HG02763 (cell line): ENCODE results near the gene DPYSL4.

Experiments
- ATAC-seq: cut with Tn5 transposase; IDR thresholded peaks from one replicate; pipeline ENCODE4 v1.9.1; 2021; ENCODE audit warnings: mild to moderate bottlenecking, moderate library complexity; ENCODE audit not compliant: unreplicated experiment

The DPYSL4 gene

DNA sequence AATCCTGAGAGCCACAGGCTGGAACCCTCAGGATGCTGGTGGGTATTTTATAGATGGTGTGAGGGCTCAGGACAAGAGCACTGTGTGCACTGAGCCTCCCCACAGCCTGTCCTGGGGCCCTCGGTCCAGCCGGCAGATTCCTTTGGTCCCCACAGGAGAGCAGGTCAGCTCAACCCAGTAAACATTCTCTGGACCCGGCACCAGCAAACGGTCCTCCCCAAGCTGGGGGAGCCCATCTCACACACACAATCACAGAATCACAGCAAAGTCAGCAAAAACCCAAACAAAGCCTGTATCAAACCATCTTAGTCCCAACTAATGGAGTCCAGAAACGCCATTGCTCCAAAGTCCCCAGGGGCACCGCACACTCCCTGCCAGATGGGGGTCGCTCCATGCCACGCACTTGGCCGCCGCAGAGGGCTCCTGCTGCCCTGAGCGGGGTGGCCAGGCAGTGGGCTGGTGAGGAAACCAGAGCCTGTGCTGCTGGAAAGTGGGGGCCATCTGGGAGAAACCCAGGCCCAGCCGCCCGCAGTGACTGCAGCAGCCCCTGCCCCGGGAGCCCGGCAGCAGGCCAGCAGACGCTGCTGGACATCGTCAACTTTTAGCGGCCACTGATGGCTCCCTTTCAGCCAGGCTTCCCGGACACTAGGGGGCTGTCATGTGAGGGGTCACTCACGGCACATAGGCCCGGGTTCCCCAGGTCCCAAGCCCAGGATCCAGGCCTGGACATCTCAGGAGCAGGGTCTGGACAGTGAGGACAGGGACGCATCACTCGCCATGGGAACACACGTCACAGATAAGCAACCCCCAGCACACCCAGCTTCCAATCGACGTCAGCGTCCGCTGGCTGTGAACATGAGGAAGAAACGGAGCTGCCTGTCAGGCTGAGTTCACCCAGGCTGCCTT, 52.6 kb downstream of the DPYSL4 start:
- ATAC-seq = no peak

- ATAC-seq = no peak
Observed at GRCh38 chr10:132240156-132240555, 53.4 kb downstream of the DPYSL4 start.

- ATAC-seq = no peak
Observed at GRCh38 chr10:132240581-132240980, 53.8 kb downstream of the DPYSL4 start.

DNA sequence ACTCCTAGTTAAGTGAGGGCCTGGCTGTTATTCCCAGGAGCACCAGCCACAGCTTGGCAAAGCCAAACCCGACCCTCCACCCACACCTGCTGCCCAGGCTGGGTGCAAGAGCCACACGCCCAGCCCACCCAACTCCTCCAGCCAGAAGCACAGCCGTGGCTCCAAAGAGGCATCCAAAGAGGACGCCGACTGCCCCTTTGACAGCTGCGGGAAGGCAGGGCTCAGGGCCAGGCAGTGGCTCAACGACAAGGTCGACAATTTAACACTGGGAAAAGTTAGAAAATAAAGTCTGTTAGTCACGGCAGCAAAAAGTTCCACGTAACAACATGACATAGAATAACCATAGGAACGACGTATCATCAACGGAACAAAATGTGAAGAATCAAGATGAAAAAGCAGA, 54.3 kb downstream of the DPYSL4 start:
- ATAC-seq = no peak

DNA sequence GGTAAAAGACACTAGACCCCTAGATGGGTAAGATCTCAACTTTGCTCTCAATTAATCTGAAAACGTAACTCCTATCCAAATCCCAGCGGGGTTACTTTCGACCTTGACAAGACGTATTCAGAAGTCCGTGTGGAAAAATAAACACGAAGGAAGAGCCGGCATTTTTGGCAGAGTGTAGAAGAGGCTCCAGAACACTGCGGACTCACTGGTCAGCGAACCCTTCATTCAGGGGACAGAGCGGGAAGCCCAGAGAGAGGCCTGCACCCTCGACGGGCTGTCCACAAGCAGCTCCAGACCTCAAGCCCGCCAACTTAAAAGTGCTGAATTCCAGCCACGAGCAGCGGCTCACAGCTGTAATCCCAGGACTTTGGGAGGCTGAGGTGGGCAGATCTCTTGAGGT, 54.7 kb downstream of the DPYSL4 start:
- ATAC-seq = no peak

DNA sequence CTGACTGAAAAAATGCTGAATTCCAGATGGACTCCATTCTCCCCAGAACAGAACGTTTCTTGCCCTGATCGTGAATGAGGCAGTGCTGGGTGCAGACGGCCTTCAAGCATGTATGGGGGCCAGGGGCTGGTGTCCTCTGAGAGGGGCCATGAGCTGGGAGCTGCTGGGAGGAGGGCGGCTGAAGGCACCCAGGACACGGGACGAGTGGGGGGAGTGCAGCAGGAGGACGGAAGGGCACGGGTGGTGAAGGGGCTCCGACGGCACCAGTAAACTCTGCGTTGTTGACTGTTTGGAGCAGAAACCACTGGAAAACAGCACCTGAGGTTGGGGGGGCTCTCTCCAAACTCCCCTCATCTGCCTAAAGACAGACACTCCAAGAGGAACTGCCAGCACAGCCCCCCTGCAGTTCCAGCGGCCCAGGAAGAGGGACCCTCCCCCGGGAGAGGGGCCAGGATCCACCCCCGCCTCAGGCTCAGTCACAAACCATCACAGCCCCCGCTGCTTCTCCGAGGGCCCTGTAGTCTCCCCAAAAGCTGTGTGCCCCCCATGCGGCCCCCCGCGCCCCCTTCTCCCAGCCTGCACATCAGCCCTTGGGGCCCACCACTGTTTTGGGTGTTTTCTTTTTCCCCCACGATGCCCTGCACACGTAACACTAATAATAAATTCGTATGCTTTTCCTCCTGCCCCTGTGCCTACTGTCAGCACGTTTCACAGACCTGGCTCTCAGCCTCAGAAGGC, 55.5 kb downstream of the DPYSL4 start:
- ATAC-seq = no peak

DNA sequence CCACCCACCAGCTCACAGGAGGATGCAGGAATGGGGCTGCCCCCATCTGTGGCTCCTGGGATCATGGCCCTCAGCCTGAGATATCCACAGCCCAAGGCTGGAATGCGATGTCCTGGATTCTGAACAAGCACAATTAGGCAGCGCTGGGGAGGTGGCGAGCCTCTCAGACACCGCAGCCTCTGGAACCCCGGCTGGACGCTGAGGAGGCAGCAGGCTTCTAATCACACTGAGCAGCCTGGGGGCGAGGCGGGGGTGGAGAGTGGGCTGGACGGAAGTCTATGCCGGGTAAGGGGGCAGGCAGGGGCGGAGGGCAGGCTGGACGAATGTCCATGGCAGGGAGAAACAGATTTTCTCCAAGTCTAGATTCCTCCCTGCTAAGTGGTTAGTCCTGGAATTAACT, 56.4 kb downstream of the DPYSL4 start:
- no peak for ATAC-seq

- ATAC-seq = no peak
Observed at GRCh38 chr10:132243626-132244025, 56.9 kb downstream of the DPYSL4 start.

DNA sequence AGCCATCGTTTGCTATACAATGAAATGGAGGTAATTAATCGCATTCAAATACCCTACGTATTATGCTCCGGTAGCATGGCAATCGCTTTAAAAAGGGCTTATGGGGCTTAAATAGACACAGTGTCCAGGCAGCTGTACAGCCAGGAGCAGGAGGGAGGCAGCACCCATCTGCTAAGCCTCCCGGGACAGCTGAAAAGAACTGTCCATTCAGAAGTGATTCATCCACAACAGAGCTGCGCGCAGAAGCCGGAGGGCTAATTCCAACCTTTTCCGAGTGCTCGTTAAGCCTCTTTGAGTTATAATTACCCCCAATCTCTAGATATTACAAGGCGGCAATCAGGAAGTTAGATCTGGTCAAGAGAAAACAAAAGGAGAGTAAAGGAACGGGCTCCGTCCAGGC, 58.3 kb downstream of the DPYSL4 start:
- no peak for ATAC-seq

- ATAC-seq = no peak
Observed at GRCh38 chr10:132246296-132246695, 59.5 kb downstream of the DPYSL4 start.

DNA sequence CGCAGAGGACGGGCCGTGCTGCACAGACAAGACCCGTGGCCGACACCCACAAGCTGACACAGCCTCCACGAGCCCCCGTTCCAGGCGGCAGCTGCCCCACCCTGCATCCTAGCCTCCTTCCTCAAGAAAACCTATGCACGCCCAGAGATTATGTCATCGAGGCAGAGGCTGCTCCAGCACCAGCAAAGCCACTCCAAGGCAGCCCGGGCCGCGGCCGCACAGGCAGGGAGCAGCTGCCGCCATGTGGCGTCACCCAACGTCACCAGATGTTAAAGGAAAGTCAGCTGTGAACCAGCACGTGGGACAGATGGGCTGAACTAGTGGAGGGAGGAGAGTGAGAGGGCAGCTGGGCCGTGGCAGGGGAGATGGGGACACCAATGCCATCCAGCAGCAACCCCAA, 61.2 kb downstream of the DPYSL4 start:
- ATAC-seq = no peak

GRCh38 chr10:132248455-132249225, 61.9 kb downstream of the DPYSL4 start:
- ATAC-seq = no peak

- no peak for ATAC-seq
Observed at GRCh38 chr10:132249226-132249724, 62.5 kb downstream of the DPYSL4 start.

- no peak for ATAC-seq
Observed at GRCh38 chr10:132249824-132250375, 63.2 kb downstream of the DPYSL4 start.

DNA sequence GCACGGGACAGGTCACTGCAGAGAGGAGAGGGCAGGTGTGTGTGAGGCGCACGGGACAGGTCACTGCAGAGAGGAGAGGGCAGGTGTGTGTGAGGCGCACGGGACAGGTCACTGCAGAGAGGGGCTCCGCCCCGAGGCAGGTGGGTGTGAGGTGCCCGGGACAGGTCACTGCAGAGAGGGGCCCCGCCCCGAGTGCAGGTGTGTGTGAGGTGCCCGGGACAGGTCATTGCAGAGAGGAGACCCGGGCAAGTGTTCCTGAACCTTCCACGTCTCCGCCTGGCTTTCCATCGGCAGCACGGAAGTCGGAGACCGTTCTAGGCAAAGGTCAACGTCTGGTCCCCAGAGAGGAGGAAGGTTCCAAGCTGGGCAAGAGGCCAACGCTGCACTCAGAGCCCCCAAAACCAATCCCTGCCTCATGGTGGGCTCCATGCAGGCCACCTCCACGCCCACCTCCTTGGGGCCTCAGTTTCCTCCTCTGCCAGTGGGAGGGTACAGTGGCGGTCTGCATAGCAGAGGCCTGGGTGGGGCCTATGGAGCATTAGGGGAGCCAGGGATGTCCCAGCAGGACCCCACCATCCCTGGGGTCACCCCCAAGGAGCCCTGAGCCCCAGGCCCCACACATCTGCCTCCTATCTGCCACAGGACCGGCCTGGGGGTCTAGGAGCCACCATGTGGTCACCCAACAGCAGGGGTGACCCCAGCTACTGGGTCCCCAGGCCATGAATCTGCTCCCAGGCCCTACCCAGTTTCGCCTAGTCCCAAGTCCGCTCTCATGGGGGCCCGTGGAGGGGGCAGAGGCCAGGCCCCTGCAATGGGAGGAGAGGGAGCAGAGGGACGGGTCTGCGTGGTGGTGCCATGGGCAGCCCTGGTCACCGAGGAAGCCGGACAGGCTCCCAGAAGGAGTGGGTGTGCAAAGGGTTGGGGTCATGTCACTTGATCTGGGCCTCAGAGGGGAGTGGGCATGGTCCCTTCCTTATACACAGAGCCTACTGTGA, 64.0 kb downstream of the DPYSL4 start:
- no peak for ATAC-seq

- no peak for ATAC-seq
Observed at GRCh38 chr10:132251928-132252327, 65.2 kb downstream of the DPYSL4 start.

GRCh38 chr10:132252412-132252811, 65.7 kb downstream of the DPYSL4 start:
- ATAC-seq = no peak

- ATAC-seq = no peak
Observed at GRCh38 chr10:132253092-132253687, 66.4 kb downstream of the DPYSL4 start.

- ATAC-seq = no peak
Observed at GRCh38 chr10:132254841-132255240, 68.1 kb downstream of the DPYSL4 start.
